CD8-positive, alpha-beta memory T cell (primary cell): ENCODE measurements around the gene OR1J2. TPM values are rescaled to one million over a fixed set of nuclear protein-coding genes. Genes with fewer than 3 reads are reported as not detected.

ENCODE experiments used
- CTCF ChIA-PET: fragments of 350-600 bp; sonication (Branson Sonifier 250); formaldehyde crosslinking; loops from one replicate; lab custom pipeline; 2021; ENCODE audit warnings: antibody characterized with exemption; lab: Charles Lee
- POLR2A ChIA-PET: fragments of 350-600 bp; sonication (Branson Sonifier 250); formaldehyde crosslinking; loops from one replicate; lab custom pipeline; 2021; ENCODE audit warnings: antibody characterized with exemption; lab: Charles Lee
- DNase-seq, 5 donors: peaks; one replicate each; pipeline versions ENCODE4 v3.0.0 to v3.0.0-alpha.2; 2020 to 2022; ENCODE audit warnings: mixed read lengths in 1 of 5
- H3K27ac ChIP-seq: one replicate; pipeline ENCODE4 v1.7.0; 2013; ENCODE audit warnings: low read depth, mild to moderate bottlenecking, low read length, moderate library complexity
- H3K27me3 ChIP-seq: 2 replicates; pipeline ENCODE4 v1.7.0; 2013; ENCODE audit warnings: low read length, mild to moderate bottlenecking; ENCODE audit not compliant: insufficient read depth, poor library complexity, severe bottlenecking
- H3K36me3 ChIP-seq: 2 replicates; pipeline ENCODE4 v1.7.0; 2013; ENCODE audit warnings: mild to moderate bottlenecking, low read length, moderate library complexity; ENCODE audit not compliant: insufficient read depth
- H3K4me1 ChIP-seq: 2 replicates; pipeline ENCODE4 v1.7.0; 2013; ENCODE audit warnings: mild to moderate bottlenecking, low read length, moderate library complexity; ENCODE audit not compliant: insufficient read depth
- H3K4me3 ChIP-seq: 2 replicates; pipeline ENCODE4 v1.7.0; 2013; ENCODE audit warnings: mild to moderate bottlenecking, low read length
- H3K9me3 ChIP-seq: 2 replicates; pipeline ENCODE4 v1.7.0; 2013; ENCODE audit warnings: mild to moderate bottlenecking, low read length
- H3K27ac Mint-ChIP-seq, 8 donors: one replicate each; pipeline ENCODE4 v1.8.0; 2020 to 2021; ENCODE audit warnings: mixed read lengths in 8 of 8, mild to moderate bottlenecking in 6 of 8, inconsistent platforms in 3 of 8, moderate library complexity in 3 of 8
- H3K27me3 Mint-ChIP-seq, 2 donors: one replicate each; pipeline ENCODE4 v1.8.0; 2020 to 2021; ENCODE audit warnings: mixed read lengths in 2 of 2, mild to moderate bottlenecking in 1 of 2, moderate library complexity in 1 of 2
- H3K36me3 Mint-ChIP-seq, 3 donors: one replicate each; pipeline ENCODE4 v1.8.0; 2020 to 2021; ENCODE audit warnings: mixed read lengths in 3 of 3, inconsistent platforms in 1 of 3, mild to moderate bottlenecking in 1 of 3
- H3K4me1 Mint-ChIP-seq, 3 donors: one replicate each; pipeline ENCODE4 v1.8.0; 2020 to 2021; ENCODE audit warnings: mixed read lengths in 3 of 3, inconsistent platforms in 1 of 3, mild to moderate bottlenecking in 1 of 3
- H3K4me3 Mint-ChIP-seq, 7 donors: one replicate each; pipeline ENCODE4 v1.8.0; 2020 to 2021; ENCODE audit warnings: mixed read lengths in 7 of 7, mild to moderate bottlenecking in 6 of 7, moderate library complexity in 4 of 7, inconsistent platforms in 2 of 7
- H3K9me3 Mint-ChIP-seq, 5 donors: one replicate each; pipeline ENCODE4 v1.8.0; 2020 to 2022; ENCODE audit warnings: mixed read lengths in 5 of 5, mild to moderate bottlenecking in 3 of 5, moderate library complexity in 2 of 5, inconsistent platforms in 1 of 5
- polyA plus RNA-seq: library from polyadenylated mRNA; unstranded; fragments of 300-500 nt; fragmentation: Illumina TruSeq; gene quantifications from one replicate; pipeline ENCODE4 v1.2.3, GENCODE V29; 2021
- total RNA-seq, 2 experiments: library from RNA; stranded (reverse); gene quantifications; one replicate each; pipeline ENCODE4 v1.2.3, GENCODE V29; 2021

Gene OR1J2
- not detected for total RNA-seq
- not detected for polyA plus RNA-seq

DNA sequence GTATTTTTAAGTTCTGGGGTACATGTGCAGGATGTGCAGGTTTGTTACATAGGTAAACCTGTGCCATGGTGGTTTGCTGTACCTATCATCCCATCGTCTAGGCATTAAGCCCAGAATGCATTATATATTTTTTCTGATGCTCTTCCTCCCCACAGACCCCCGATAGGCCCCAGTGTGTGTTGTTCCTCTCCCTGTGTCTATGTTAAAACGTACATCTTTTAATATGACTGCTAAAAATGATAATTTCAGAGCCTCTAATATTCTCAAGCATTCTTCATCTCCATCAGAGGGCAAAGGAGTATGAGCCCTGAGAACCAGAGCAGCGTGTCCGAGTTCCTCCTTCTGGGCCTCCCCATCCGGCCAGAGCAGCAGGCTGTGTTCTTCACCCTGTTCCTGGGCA lies at the start of gene OR1J2:
TSS of gene OR1J2 (plus strand) at position 301 of the 400 bp plus-strand sequence. CDS start at position 301, 0 bp downstream.
- ChIA-PET POLR2A (no interaction called here), CTCF (no interaction called here)
- Histone ChIP-seq H3K4me1 (no peaks in the 10 kb centered on the region), H3K27ac (no peak within 1 kb of the TSS), H3K27me3 (no peaks in the 10 kb centered on the region), H3K9me3 (no peaks in the 10 kb centered on the region), H3K36me3 (no peaks in the 10 kb centered on the region), H3K4me3 (no peak within 1 kb of the TSS)
- Mint-ChIP-seq H3K9me3 (no peaks in the 10 kb centered on the region), H3K4me1 (no peaks in the 10 kb centered on the region), H3K36me3 (no peaks in the 10 kb centered on the region), H3K27me3 (peaks cover 9 to 10% of the 10 kb centered on the region in 2 donors), H3K27ac (no peak within 1 kb of the TSS), H3K4me3 (no peak within 1 kb of the TSS)
- DNase-seq: no peak

DNA sequence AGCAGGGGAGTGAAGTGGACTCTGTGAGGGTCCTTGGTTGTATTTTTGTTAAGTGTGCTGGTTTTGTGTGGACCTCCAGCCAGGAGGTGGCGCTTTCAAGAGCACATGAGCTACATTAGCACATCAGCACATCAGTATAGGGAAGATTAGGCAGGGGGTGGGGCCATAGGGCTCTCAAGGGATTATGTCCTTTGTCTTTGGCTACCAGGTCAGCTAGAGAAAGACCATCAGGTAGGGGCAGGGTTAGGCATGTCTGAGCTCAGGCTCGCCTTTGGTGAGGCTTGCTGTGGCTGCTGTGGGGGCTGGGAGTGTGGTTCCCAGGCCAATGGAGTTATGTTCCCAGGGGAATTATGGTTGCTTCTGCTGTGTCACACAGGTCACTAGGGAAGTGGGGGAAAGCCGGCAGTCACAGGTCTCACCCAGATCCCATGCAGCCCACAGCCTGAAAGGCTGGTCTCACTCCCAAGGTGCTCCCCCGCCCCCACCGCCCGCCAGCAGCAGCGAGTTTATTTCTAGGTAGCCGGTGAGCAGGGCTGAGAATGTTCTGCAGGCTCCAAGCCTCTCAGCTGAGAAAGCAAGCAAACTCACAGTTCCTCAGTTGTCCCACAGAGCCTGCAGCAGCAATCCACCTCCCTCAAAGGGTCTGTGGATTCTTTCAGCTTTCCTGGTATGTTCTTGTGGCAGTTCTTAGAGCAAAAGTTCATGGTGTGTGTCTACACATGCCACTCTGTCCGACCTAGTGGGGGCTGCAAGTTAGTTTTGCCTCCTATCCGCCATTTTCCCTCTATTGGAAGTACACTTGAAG lies 46.6 kb upstream of the OR1J2 start:
- Mint-ChIP-seq H3K4me1 (peaks cover 6 to 17% (median 12%) of the 10 kb centered on the region in 3 donors), H3K9me3 (peaks cover 0 to 2% (median 0%) of the 10 kb centered on the region in 5 donors), H3K27ac (peak overlapping the region; percentile 63 to 91 (median 84)), H3K36me3 (peaks cover 0 to 1% (median 0%) of the 10 kb centered on the region in 3 donors), H3K4me3 (peak overlapping the region; percentile 86 to 95 (median 91)), H3K27me3 (peaks cover 28 to 45% of the 10 kb centered on the region in 2 donors)
- Histone ChIP-seq H3K36me3 (no peaks in the 10 kb centered on the region), H3K9me3 (no peaks in the 10 kb centered on the region), H3K4me1 (peaks cover 4% of the 10 kb centered on the region), H3K27ac (no peak overlapping the region), H3K27me3 (no peaks in the 10 kb centered on the region), H3K4me3 (peak overlapping the region; percentile 53)
- ChIA-PET CTCF (interaction anchor here (1.0 to 3.8 kb wide), 8 partner anchors 16 to 886 kb away, joined by 3 to 33 read pairs (median 4); no protein-coding TSS in a partner anchor), POLR2A (interaction anchor here (0.6 kb wide), 1 partner anchor 103 kb away, joined by 3 read pairs; no protein-coding TSS in a partner anchor)
- DNase-seq: no peak

DNA sequence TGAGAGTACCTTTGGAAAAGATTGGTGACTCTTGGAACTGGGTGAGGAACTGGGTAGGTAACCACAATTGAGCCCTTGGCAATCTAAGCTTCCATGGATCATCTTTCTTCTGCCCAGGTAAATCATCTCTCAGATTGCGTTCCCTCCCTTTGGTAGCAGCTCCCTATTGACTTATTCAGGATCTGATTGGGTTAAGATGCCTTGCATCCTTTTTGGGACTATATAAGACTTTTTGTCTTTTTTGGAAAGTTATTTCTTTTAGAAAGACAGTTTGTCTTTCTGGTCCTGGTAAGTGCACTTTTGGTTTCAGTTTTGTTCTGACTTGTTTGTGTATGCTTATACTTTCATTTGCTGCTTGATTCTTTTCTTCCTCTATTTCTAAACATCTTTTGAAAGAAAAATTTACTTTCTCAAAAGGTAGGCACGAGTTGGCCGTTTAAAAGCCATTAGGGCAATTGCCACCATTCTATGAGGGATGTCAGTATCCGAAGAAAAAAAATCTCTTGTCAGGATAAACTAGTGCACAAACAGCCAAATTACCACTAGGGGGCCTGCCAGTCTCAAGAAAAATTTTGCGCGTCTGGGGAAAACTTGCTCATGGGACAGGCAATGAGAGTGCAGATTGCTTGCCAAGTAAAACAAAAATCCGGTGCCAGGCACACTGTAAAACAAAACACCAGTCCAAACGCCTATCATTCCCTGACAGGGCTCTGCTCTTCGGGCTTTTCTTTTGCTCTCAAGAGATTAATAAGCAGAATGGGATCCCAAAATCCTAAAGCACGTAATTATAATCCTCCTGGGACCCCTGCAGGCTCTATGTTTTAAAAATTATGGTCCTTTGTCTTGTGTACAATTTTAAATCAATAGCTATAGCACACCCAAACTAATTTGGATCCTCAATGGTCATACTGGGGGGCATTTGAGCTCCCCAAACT lies 45.7 kb upstream of the OR1J2 start:
- Histone ChIP-seq H3K4me1 (peaks cover 4% of the 10 kb centered on the region), H3K27ac (peak overlapping the region; percentile 26), H3K4me3 (peak overlapping the region; percentile 53), H3K9me3 (no peaks in the 10 kb centered on the region), H3K36me3 (no peaks in the 10 kb centered on the region), H3K27me3 (no peaks in the 10 kb centered on the region)
- H3K36me3 Mint-ChIP-seq: peaks cover 0 to 1% (median 0%) of the 10 kb centered on the region in 3 donors
- CTCF ChIA-PET: interaction anchor here (0.6 to 3.8 kb wide), 6 partner anchors 11 to 884 kb away, joined by 3 to 33 read pairs (median 4); no protein-coding TSS in a partner anchor
- POLR2A ChIA-PET: interaction anchor here (0.6 kb wide), 1 partner anchor 102 kb away, joined by 3 read pairs; no protein-coding TSS in a partner anchor
- H3K4me3 Mint-ChIP-seq: peak overlapping the region; percentile 86 to 95 (median 91)
- H3K27me3 Mint-ChIP-seq: peaks cover 28 to 50% of the 10 kb centered on the region in 2 donors
- peaks cover 6 to 17% (median 12%) of the 10 kb centered on the region in 3 donors for H3K4me1 Mint-ChIP-seq
- peaks cover 0 to 2% (median 0%) of the 10 kb centered on the region in 5 donors for H3K9me3 Mint-ChIP-seq
- DNase-seq: peak; percentile 22 to 73 (median 53)
- H3K27ac Mint-ChIP-seq: peak overlapping the region; percentile 63 to 91 (median 84)

DNA sequence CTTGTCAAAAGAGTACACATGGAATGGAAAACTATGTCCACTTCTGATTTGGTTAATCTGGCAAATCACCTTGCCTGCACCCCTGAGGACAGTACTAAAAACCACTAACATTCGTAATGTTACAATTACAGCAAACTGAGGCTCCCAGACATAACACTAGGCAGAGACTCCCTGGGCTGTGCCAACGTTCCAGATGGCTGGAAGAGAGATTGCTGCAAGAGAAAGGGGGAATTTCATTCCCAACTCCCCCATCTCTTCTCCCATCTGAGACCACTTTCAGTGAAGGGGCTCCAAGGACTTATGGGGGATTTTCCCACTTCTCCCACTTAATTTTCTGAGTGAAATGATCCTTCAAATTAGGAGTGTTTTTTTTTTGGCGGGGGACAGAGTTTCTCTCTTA lies 44.1 kb upstream of the OR1J2 start:
- H3K9me3 ChIP-seq: no peaks in the 10 kb centered on the region
- no peaks in the 10 kb centered on the region for H3K9me3 Mint-ChIP-seq
- no peak overlapping the region for H3K4me3 ChIP-seq
- POLR2A ChIA-PET: no interaction called here
- H3K36me3 Mint-ChIP-seq: peaks cover 0 to 1% (median 0%) of the 10 kb centered on the region in 3 donors
- no peak overlapping the region for H3K4me3 Mint-ChIP-seq
- peaks cover 18 to 48% of the 10 kb centered on the region in 2 donors for H3K27me3 Mint-ChIP-seq
- no peaks in the 10 kb centered on the region for H3K36me3 ChIP-seq
- no peak overlapping the region for H3K27ac ChIP-seq
- no peaks in the 10 kb centered on the region for H3K27me3 ChIP-seq
- peaks cover 6 to 17% (median 12%) of the 10 kb centered on the region in 3 donors for H3K4me1 Mint-ChIP-seq
- H3K27ac Mint-ChIP-seq: no peak overlapping the region
- H3K4me1 ChIP-seq: peaks cover 4% of the 10 kb centered on the region
- DNase-seq: no peak
- CTCF ChIA-PET: interaction anchor here (2.7 to 3.8 kb wide), 2 partner anchors 344 to 883 kb away, joined by 7 to 33 read pairs; no protein-coding TSS in a partner anchor

DNA sequence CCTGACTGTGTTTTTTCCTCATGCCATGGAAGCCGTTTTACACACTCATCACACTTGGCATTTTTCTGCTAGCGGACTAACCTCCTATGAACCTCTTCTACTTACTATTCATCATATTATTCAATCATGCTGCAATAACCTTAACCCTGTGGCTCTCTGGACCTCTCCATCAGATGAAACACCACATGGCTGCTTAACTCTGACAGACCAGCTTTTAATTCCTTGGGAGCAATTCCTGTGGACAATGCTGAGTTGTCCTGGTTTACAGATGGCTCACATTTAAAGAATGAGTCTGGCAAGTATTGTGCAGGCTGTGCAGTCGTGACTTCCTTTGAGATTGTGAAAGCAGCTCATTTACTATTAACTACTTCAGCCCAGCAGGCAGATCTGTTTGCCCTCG lies 41.9 kb upstream of the OR1J2 start:
- H3K27me3 Mint-ChIP-seq: peaks cover 4 to 28% of the 10 kb centered on the region in 2 donors
- Histone ChIP-seq H3K27ac (no peak overlapping the region), H3K4me3 (no peak overlapping the region), H3K36me3 (no peaks in the 10 kb centered on the region), H3K27me3 (no peaks in the 10 kb centered on the region), H3K9me3 (no peaks in the 10 kb centered on the region), H3K4me1 (peaks cover 4% of the 10 kb centered on the region)
- POLR2A ChIA-PET: no interaction called here
- peaks cover 0 to 1% (median 0%) of the 10 kb centered on the region in 3 donors for H3K36me3 Mint-ChIP-seq
- H3K9me3 Mint-ChIP-seq: no peaks in the 10 kb centered on the region
- peak overlapping the region in 1 of 7 donors; percentile 19 for H3K4me3 Mint-ChIP-seq
- H3K27ac Mint-ChIP-seq: no peak overlapping the region
- CTCF ChIA-PET: no interaction called here
- DNase-seq: no peak
- peaks cover 6 to 15% (median 12%) of the 10 kb centered on the region in 3 donors for H3K4me1 Mint-ChIP-seq

DNA sequence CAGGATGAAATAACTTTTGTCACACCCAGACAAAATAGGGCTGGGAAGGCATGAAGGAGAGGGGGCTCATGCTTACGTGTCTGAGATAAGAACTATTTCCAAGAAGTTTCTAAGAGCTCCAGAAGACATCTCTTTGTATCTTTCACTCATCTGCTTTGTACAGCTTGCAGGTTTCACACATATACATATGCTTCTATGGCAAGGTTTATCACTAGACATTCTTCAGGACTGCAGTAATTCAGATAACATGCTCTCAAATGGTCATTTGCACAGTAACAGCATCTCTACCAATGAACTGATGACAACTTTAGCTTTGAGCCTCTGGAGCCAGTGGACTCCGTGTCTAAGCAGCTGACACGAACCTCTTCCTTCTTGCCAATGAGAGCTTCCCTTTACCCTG lies 36.0 kb upstream of the OR1J2 start:
- H3K27ac Mint-ChIP-seq: no peak overlapping the region
- POLR2A ChIA-PET: no interaction called here

DNA sequence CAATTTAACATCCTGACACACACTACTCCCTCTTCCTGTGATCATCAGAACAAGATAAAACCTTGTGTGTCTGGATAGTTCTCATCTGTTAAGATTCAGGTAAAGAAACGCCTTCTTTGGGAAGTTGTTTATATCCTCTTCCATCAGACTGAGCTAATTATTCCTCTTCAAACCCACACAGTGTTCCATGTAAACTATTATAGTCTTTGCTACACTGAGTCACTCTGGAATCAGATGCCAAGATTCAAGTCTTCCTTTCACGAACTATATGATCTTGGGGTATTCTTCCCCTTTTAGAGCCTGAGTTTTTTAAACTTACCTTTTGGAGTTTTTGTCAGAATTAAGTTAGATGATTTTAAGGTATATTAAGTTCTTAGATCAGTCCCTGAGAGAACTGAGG lies 34.9 kb upstream of the OR1J2 start:
- no peak for DNase-seq
- no peaks in the 10 kb centered on the region for H3K27me3 ChIP-seq
- Mint-ChIP-seq H3K4me1 (no peaks in the 10 kb centered on the region), H3K4me3 (no peak overlapping the region), H3K27me3 (peaks cover 6 to 27% of the 10 kb centered on the region in 2 donors), H3K27ac (no peak overlapping the region), H3K36me3 (no peaks in the 10 kb centered on the region), H3K9me3 (no peaks in the 10 kb centered on the region)
- no peaks in the 10 kb centered on the region for H3K4me1 ChIP-seq
- ChIA-PET POLR2A (no interaction called here), CTCF (no interaction called here)
- no peak overlapping the region for H3K4me3 ChIP-seq
- no peaks in the 10 kb centered on the region for H3K9me3 ChIP-seq
- no peak overlapping the region for H3K27ac ChIP-seq
- no peaks in the 10 kb centered on the region for H3K36me3 ChIP-seq

More for the DNA sequence above, 36.0 kb upstream of the OR1J2 start:
- Histone ChIP-seq H3K9me3 (no peaks in the 10 kb centered on the region), H3K27me3 (no peaks in the 10 kb centered on the region), H3K36me3 (no peaks in the 10 kb centered on the region), H3K4me3 (no peak overlapping the region), H3K27ac (no peak overlapping the region), H3K4me1 (no peaks in the 10 kb centered on the region)
- DNase-seq: no peak
- H3K27me3 Mint-ChIP-seq: peaks cover 6 to 28% of the 10 kb centered on the region in 2 donors
- no peak overlapping the region for H3K4me3 Mint-ChIP-seq
- no peaks in the 10 kb centered on the region for H3K4me1 Mint-ChIP-seq
- CTCF ChIA-PET: no interaction called here
- no peaks in the 10 kb centered on the region for H3K36me3 Mint-ChIP-seq
- no peaks in the 10 kb centered on the region for H3K9me3 Mint-ChIP-seq
